ENCODE results near the gene SMURF1. TPM values are rescaled to one million over a fixed set of nuclear protein-coding genes. Genes with fewer than 3 reads are reported as not detected.

Gene SMURF1
- total and polyA plus RNA-seq, 2 of the 8 experiments (the other 6 are each of a cell fraction or from before 2014, with no cell fraction given): 9.6 to 24.5 TPM

GRCh38 chr7:99155211-99155610, 11.3 kb upstream of the SMURF1 start:
- no peak overlapping the region for H3K4me2 ChIP-seq (ENCODE audit: insufficient read depth in 1 of 2, low read depth in 2 of 2, low read length in 2 of 2)
- no peak overlapping the region for H2AFZ ChIP-seq (ENCODE audit: low read length)
- 83% methylated on average over 1 of the region's 1 CpG; no CpG with 5 or more reads in 1 of the 2 experiments for WGBS, 2 experiments (ENCODE audit: extremely low coverage in 1 of 2, insufficient coverage in 1 of 2, insufficient read length in 1 of 2, insufficient replicate concordance in 2 of 2, low coverage in 1 of 2, low lambda C conversion rate in 2 of 2, missing lambda C conversion rate in 1 of 2)
- FAIRE-seq: no peak
- H3K79me1 ChIP-seq (ENCODE audit: low read depth, low read length): no peaks in the 10 kb centered on the region
- H3K79me2 ChIP-seq (ENCODE audit: control insufficient read depth in 1 of 2, insufficient read depth in 2 of 2, low read length in 2 of 2): no peaks in the 10 kb centered on the region
- no peak overlapping the region for H2BK20ac ChIP-seq (ENCODE audit: low read length)
- H3K4me3 ChIP-seq (ENCODE audit: extremely low read depth in 1 of 4, insufficient read depth in 2 of 4, low read depth in 3 of 4, low read length in 4 of 4): no peak overlapping the region
- H3K14ac ChIP-seq (ENCODE audit: insufficient read length): no peak overlapping the region
- no peak for DNase-seq (ENCODE audit: low read depth in 1 of 2, low spot score in 2 of 2)
- H3K23ac ChIP-seq (ENCODE audit: insufficient read length): no peak overlapping the region
- TF ChIP-seq RXRA (IDR thresholded peaks at IDR 0.05; ENCODE audit: insufficient read depth, low read depth, low read length) (no peak), SIN3A (conservative IDR thresholded peaks at IDR 0.05 in 1 of 2, IDR thresholded peaks at IDR 0.05 in 1 of 2; ENCODE audit: low read depth in 1 of 2, low read length in 2 of 2) (no peak), SP4 (IDR thresholded peaks at IDR 0.05; ENCODE audit: low read length) (no peak), TCF12 (IDR thresholded peaks at IDR 0.05; ENCODE audit: low read depth, low read length) (no peak), EP300 (IDR thresholded peaks at IDR 0.05; ENCODE audit: borderline replicate concordance in 1 of 2, low read depth in 2 of 2, low read length in 2 of 2) (no peak), HDAC2 (IDR thresholded peaks at IDR 0.05; ENCODE audit: borderline replicate concordance in 1 of 2, low read depth in 2 of 2, low read length in 2 of 2) (no peak), ZNF274 (IDR thresholded peaks at IDR 0.05; ENCODE audit: borderline replicate concordance, extremely low read depth, low read length) (no peak), CTBP2 (IDR thresholded peaks at IDR 0.05; ENCODE audit: borderline replicate concordance, insufficient read depth, insufficient read length, low read length) (no peak), ATF2 (IDR thresholded peaks at IDR 0.05; ENCODE audit: low read length) (no peak)
- H2AK5ac ChIP-seq (ENCODE audit: low read depth, low read length): no peak overlapping the region
- no peak overlapping the region for H2BK5ac ChIP-seq (ENCODE audit: low read depth, low read length)
- no peak overlapping the region for H3K4ac ChIP-seq (replicated peaks; ENCODE audit: insufficient read length, low read depth, low read length)
- H2BK15ac ChIP-seq (ENCODE audit: low read length): no peak overlapping the region
- H3K18ac ChIP-seq (ENCODE audit: extremely low read depth, low read length): no peak overlapping the region
- H4K5ac ChIP-seq (ENCODE audit: insufficient read length, low read depth, low read length): no peak overlapping the region
- CTCF ChIA-PET (ENCODE audit: partially characterized antibody): interaction anchor here (0.9 kb wide), 1 partner anchor 265 kb away, joined by 3 read pairs; no protein-coding TSS in a partner anchor
- no peak overlapping the region for H2BK12ac ChIP-seq (ENCODE audit: low read depth, low read length)
- no peak overlapping the region for H3K27ac ChIP-seq (ENCODE audit: low read depth, low read length)
- H3K9ac ChIP-seq (replicated peaks in 1 of 4; ENCODE audit: extremely low read depth in 1 of 4, low read depth in 3 of 4, low read length in 3 of 4): no peak overlapping the region
- H3K23me2 ChIP-seq (ENCODE audit: low read depth, low read length): no peaks in the 10 kb centered on the region
- H3K4me1 ChIP-seq (replicated peaks in 1 of 4; ENCODE audit: control insufficient read depth in 3 of 4, insufficient read depth in 4 of 4, low read length in 3 of 4): no peaks in the 10 kb centered on the region
- H4K91ac ChIP-seq (replicated peaks; ENCODE audit: insufficient read length, low read length): no peak overlapping the region
- no peaks in the 10 kb centered on the region for H3K36me3 ChIP-seq (ENCODE audit: control insufficient read depth in 2 of 4, insufficient read depth in 4 of 4, low read length in 3 of 4)
- H4K20me1 ChIP-seq (replicated peaks in 1 of 2; ENCODE audit: control insufficient read depth in 1 of 2, insufficient read depth in 2 of 2, low read length in 2 of 2): no peaks in the 10 kb centered on the region
- no peak overlapping the region for H3K56ac ChIP-seq (replicated peaks; ENCODE audit: insufficient read length, low read depth, low read length)
- H2BK120ac ChIP-seq (replicated peaks; ENCODE audit: low read depth, low read length): no peak overlapping the region
- H3K9me3 ChIP-seq (ENCODE audit: insufficient read depth in 2 of 2, low read depth in 1 of 2, low read length in 1 of 2): no peaks in the 10 kb centered on the region
- no peak overlapping the region for H4K8ac ChIP-seq (ENCODE audit: extremely low read depth, insufficient read depth, low read length)
- POLR2A ChIA-PET (ENCODE audit: partially characterized antibody): interaction anchor here (0.6 to 0.7 kb wide), 2 partner anchors 203 to 284 kb away, joined by 3 read pairs; no protein-coding TSS in a partner anchor
- no peaks in the 10 kb centered on the region for H3K27me3 ChIP-seq (replicated peaks in 1 of 4; ENCODE audit: control insufficient read depth in 3 of 4, extremely low read depth in 1 of 4, insufficient read depth in 3 of 4, low read length in 3 of 4)

All from H1 (cell line).